Esophagus squamous epithelium (tissue), 4 donors: ENCODE measurements around the gene PLEKHA5.

Experiments
- CTCF ChIP-seq, 6 experiments: fragments of 450-650 bp in 4 of 6; fragments of 200-600 bp in 2 of 6; sonication (generic) in 2 of 6; IDR thresholded peaks; one replicate each; pipeline ENCODE4 v1.5.1; 2016 to 2019; ENCODE audit warnings: antibody characterized with exemption in 6 of 6, mild to moderate bottlenecking in 4 of 6, moderate library complexity in 4 of 6
- POLR2A ChIP-seq, 4 donors: fragments of 450-650 bp; IDR thresholded peaks; one replicate each; pipeline ENCODE4 v1.6.1; 2017; ENCODE audit warnings: antibody characterized with exemption in 4 of 4, mild to moderate bottlenecking in 4 of 4, moderate library complexity in 3 of 4

GRCh38 chr12:19155981-19156734 is 26.6 kb downstream of the PLEKHA5 start:
- TF ChIP-seq CTCF (IDR thresholded peaks at IDR 0.05): no peak
- TF ChIP-seq POLR2A (IDR thresholded peaks at IDR 0.05): no peak
